ENCODE data around the gene DLX5. TPM values are rescaled to one million over a fixed set of nuclear protein-coding genes. Genes with fewer than 3 reads are reported as not detected.
A peak's percentile ranks its signal among the peaks of the same experiment; 100 is the strongest.

DLX5 gene
- total and polyA plus RNA-seq, 9 of the 15 experiments (the other 6 are each of a cell fraction or from before 2014, with no cell fraction given) = not detected

DNA sequence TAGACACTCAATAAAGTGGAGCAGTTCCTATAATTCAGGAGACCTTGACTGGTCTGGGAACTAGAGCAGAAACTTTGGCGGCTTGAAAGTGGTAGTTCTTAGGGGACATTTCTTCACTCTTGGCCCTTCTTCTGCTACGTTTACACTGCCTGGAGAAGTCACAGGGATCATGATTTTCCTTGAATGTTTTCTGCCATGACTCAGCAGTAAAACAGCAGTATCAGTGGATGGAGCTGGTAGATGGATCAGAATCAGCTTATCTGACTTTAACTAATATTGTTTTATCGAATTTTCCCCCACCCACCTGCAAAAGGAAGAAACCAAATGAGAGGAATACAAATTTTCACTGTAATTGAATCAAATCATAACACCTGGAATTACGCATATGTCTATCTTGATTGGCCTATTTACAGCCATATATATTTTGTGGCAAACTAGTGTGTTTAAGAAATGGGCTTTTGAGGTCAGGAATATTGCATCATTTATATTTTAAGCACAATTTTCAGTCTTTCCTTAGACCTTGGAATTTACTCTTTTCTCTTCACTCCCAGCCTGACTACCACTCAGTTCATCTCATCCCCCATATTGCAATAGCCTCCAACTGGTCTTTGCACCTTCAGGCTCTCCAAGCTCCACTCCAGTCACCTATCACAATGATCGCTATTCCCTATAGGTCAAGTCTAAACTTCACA, 14.9 kb upstream of the DLX5 start:
- H3K9me3 ChIP-seq (replicated peaks; ENCODE audit: control insufficient read depth, insufficient read depth, low read depth, low read length) = no peaks in the 10 kb centered on the region
- in situ Hi-C loops (cut with MboI) (no loop called here), intact Hi-C loops (cut with micrococcal nuclease) (no loop called here)
- no peak overlapping the region for H3K27ac ChIP-seq (ENCODE audit: extremely low read depth, low read depth, low read length)
- H3K36me3 ChIP-seq (ENCODE audit: control insufficient read depth, insufficient read depth, low read length) = no peaks in the 10 kb centered on the region
- H3K4me2 ChIP-seq (ENCODE audit: insufficient read depth, low read length) = no peak overlapping the region
- no peaks in the 10 kb centered on the region; a peak in 1 of 5 replicates for H3K4me1 ChIP-seq (replicated peaks in 1 of 2; ENCODE audit: control insufficient read depth in 2 of 2, insufficient read depth in 2 of 2, low read length in 2 of 2)
- ChIA-PET POLR2A (no interaction called here), CTCF (ENCODE audit: low intra/inter-chr PET ratio) (no interaction called here)
- no peaks in the 10 kb centered on the region for H3K9me1 ChIP-seq (ENCODE audit: control insufficient read depth, insufficient read depth, low read length)
- BruUV-seq (replicated peaks) = no TSS peak
- H3K4me3 ChIP-seq = no peak overlapping the region
- no peak overlapping the region for H2AFZ ChIP-seq (ENCODE audit: low read depth, low read length)
- no peaks in the 10 kb centered on the region for H4K20me1 ChIP-seq (replicated peaks; ENCODE audit: control insufficient read depth, insufficient read depth, low read length)
- no peak for FAIRE-seq
- no peak overlapping the region for H3K9ac ChIP-seq (ENCODE audit: insufficient read depth in 1 of 2, low read depth in 2 of 2, low read length in 2 of 2)
- 0% methylated on average over 5 of the region's 5 CpGs for WGBS (ENCODE audit: insufficient coverage, low coverage, missing lambda C conversion rate)
- peaks cover 0 to 8% of the 10 kb centered on the region in 2 experiments; a peak in 2 of 5 replicates for H3K27me3 ChIP-seq (ENCODE audit: control insufficient read depth in 2 of 2, insufficient read depth in 2 of 2, low read length in 2 of 2)
- no peak for ATAC-seq
- no peaks in the 10 kb centered on the region for H3K79me2 ChIP-seq (ENCODE audit: control insufficient read depth, insufficient read depth, low read length)
- no peak for DNase-seq (ENCODE audit: extremely low read depth in 1 of 4, low spot score in 3 of 4)
- TF ChIP-seq THRAP3 (IDR thresholded peaks at IDR 0.05; ENCODE audit: borderline replicate concordance) (no peak), NFE2 (IDR thresholded peaks at IDR 0.05; ENCODE audit: low read depth) (peak; percentile 60), ZNF316 (IDR thresholded peaks at IDR 0.05) (peak; percentile 54; the same call in 1 of the 2 replicates), NFE2L1 (tag; IDR thresholded peaks at IDR 0.05; ENCODE audit: borderline replicate concordance, low read depth) (peak; percentile 49; the same call in 1 of the 2 replicates), RNF219 (CRISPR knock-in tag; IDR thresholded peaks at IDR 0.05) (no peak), FOXM1 (IDR thresholded peaks at IDR 0.05; ENCODE audit: low read depth) (no peak), FOXM1 (CRISPR knock-in tag; IDR thresholded peaks at IDR 0.05; ENCODE audit: low read depth) (no peak), NCOA1 (IDR thresholded peaks at IDR 0.05; ENCODE audit: low read depth) (no peak), SRSF9 (IDR thresholded peaks at IDR 0.05; ENCODE audit: borderline replicate concordance, low read depth, low read length) (no peak), ZNF143 (CRISPR knock-in tag; IDR thresholded peaks at IDR 0.05) (no peak), KLF16 (IDR thresholded peaks at IDR 0.05) (no peak), TSC22D4 (tag; IDR thresholded peaks at IDR 0.05) (no peak)
- TF ChIP-seq, protein P1, sequence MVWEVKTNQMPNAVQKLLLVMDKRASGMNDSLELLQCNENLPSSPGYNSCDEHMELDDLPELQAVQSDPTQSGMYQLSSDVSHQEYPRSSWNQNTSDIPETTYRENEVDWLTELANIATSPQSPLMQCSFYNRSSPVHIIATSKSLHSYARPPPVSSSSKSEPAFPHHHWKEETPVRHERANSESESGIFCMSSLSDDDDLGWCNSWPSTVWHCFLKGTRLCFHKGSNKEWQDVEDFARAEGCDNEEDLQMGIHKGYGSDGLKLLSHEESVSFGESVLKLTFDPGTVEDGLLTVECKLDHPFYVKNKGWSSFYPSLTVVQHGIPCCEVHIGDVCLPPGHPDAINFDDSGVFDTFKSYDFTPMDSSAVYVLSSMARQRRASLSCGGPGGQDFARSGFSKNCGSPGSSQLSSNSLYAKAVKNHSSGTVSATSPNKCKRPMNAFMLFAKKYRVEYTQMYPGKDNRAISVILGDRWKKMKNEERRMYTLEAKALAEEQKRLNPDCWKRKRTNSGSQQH (CRISPR knock-in tag; IDR thresholded peaks at IDR 0.05) = no peak
- TF ChIP-seq, protein P2, sequence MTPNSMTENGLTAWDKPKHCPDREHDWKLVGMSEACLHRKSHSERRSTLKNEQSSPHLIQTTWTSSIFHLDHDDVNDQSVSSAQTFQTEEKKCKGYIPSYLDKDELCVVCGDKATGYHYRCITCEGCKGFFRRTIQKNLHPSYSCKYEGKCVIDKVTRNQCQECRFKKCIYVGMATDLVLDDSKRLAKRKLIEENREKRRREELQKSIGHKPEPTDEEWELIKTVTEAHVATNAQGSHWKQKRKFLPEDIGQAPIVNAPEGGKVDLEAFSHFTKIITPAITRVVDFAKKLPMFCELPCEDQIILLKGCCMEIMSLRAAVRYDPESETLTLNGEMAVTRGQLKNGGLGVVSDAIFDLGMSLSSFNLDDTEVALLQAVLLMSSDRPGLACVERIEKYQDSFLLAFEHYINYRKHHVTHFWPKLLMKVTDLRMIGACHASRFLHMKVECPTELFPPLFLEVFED (CRISPR knock-in tag; conservative IDR thresholded peaks at IDR 0.05) = no peak
- TF ChIP-seq, protein P3, sequence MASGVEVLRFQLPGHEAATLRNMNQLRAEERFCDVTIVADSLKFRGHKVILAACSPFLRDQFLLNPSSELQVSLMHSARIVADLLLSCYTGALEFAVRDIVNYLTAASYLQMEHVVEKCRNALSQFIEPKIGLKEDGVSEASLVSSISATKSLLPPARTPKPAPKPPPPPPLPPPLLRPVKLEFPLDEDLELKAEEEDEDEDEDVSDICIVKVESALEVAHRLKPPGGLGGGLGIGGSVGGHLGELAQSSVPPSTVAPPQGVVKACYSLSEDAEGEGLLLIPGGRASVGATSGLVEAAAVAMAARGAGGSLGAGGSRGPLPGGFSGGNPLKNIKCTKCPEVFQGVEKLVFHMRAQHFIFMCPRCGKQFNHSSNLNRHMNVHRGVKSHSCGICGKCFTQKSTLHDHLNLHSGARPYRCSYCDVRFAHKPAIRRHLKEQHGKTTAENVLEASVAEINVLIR (CRISPR knock-in tag; IDR thresholded peaks at IDR 0.05) = no peak
- TF ChIP-seq, protein P4, sequence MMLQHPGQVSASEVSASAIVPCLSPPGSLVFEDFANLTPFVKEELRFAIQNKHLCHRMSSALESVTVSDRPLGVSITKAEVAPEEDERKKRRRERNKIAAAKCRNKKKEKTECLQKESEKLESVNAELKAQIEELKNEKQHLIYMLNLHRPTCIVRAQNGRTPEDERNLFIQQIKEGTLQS (IDR thresholded peaks at IDR 0.05) = 0 out of 2 replicates have a peak, but pooled peaks have one; percentile 12
- TF ChIP-seq, protein P4 (CRISPR knock-in tag; conservative IDR thresholded peaks at IDR 0.05) = no peak

Data from K562 (cell line).